Brain microvascular endothelial cell (primary cell): ENCODE results near the gene NMNAT2.
A peak's percentile ranks its signal among the peaks of the same experiment; 100 is the strongest.

Experiments
- DNase-seq: peaks from one replicate; pipeline ENCODE4 v3.0.0-alpha.2; 2020
- H3K27ac ChIP-seq: fragments of 250-450 bp; sonication (Bioruptor Pico); 2 replicates; pipeline ENCODE4 v1.5.1; 2020; ENCODE audit warnings: mild to moderate bottlenecking, moderate library complexity
- H3K27me3 ChIP-seq: fragments of 250-450 bp; sonication (Bioruptor Pico); replicated peaks from 2 replicates; pipeline ENCODE4 v1.5.1; 2020; ENCODE audit warnings: mild to moderate bottlenecking
- H3K36me3 ChIP-seq: fragments of 250-450 bp; sonication (Bioruptor Pico); replicated peaks from 2 replicates; pipeline ENCODE4 v1.5.1; 2020; ENCODE audit warnings: mild to moderate bottlenecking
- H3K4me3 ChIP-seq: 2 replicates; pipeline ENCODE4 v1.5.1; 2011; ENCODE audit warnings: low read depth, mild to moderate bottlenecking, control low read depth, low read length, moderate library complexity
- CTCF ChIP-seq: IDR thresholded peaks from 2 replicates; pipeline ENCODE4 v1.5.1; 2011; ENCODE audit warnings: low read depth, mild to moderate bottlenecking, moderate library complexity, low read length, control low read depth, inconsistent platforms; ENCODE audit errors: missing control alignments
- in situ Hi-C: cut with HindIII; loops from 2 replicates; pipeline ENCODE4 v1.10.0; 2017; ENCODE audit warnings: low sequenced_read_pairs, low pct_ligation_motif_present

The NMNAT2 gene

GRCh38 chr1:183417772-183418491 is at the start of gene NMNAT2:
TSS of gene NMNAT2 (minus strand) at chr1:183418380. CDS start at chr1:183418267, 113 bp downstream.
- Histone ChIP-seq H3K27me3 (peaks cover 35% of the 10 kb centered on the region), H3K36me3 (no peaks in the 10 kb centered on the region), H3K4me3 (peak within 1 kb of the TSS; percentile 36), H3K27ac (no peak within 1 kb of the TSS)
- in situ Hi-C loops: no loop called here
- DNase-seq: peak; percentile 23
- TF ChIP-seq CTCF: no peak

- no peak for DNase-seq
- TF ChIP-seq CTCF: no peak
Observed at GRCh38 chr1:183467687-183468086, 49.5 kb upstream of the NMNAT2 start.

DNA sequence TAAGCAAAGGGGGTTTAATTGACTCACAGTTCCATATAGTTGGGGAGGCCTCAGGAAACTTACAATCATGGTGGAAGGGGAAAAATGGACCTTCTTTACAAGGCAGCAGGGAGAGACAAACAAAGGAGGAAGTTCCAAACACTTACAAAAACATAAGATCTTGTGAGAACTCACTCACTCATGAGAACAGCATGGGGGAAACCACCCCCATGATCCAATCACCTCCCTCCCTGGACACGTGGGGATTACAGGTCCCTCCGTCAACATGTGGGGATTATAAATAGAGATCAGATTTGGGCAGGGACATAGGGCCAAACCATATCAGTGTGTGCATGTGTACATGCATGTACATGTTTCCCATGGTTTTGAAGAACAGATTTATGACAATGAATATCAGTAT is 48.6 kb upstream of the NMNAT2 start:
- Histone ChIP-seq H3K4me3 (no peak overlapping the region), H3K36me3 (no peaks in the 10 kb centered on the region), H3K27me3 (no peaks in the 10 kb centered on the region), H3K27ac (no peak overlapping the region)
- no peak for DNase-seq
- no peak for TF ChIP-seq CTCF
- in situ Hi-C loops: no loop called here

More at GRCh38 chr1:183467687-183468086, 49.5 kb upstream of the NMNAT2 start:
- no peaks in the 10 kb centered on the region for H3K36me3 ChIP-seq
- H3K4me3 ChIP-seq: no peak overlapping the region
- no peaks in the 10 kb centered on the region for H3K27me3 ChIP-seq
- H3K27ac ChIP-seq: no peak overlapping the region
- in situ Hi-C loops: no loop called here

GRCh38 chr1:183463566-183463965 is 45.4 kb upstream of the NMNAT2 start:
- no peak for DNase-seq
- H3K27me3 ChIP-seq: no peaks in the 10 kb centered on the region
- in situ Hi-C loops: no loop called here
- no peak overlapping the region for H3K4me3 ChIP-seq
- no peaks in the 10 kb centered on the region for H3K36me3 ChIP-seq
- no peak for TF ChIP-seq CTCF
- no peak overlapping the region for H3K27ac ChIP-seq

DNA sequence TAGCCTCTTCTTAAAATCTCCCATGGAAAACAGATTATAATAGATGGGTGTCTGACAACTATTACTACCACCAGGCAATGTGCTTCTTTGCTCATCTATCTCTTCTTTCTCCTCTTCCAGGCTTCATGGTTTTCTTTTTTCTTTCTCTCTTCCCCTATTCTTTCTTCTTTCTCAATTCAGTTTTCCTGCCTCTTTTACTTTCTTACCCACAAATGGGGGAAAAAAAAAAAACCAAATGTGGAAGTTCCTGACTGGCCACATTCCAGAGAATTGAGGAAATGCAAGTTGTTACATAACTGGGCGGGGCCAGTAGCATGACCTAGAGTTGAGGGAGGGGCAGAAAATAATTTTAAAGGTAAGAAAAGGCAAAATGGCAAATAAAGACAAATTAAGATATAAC is 43.2 kb upstream of the NMNAT2 start:
- in situ Hi-C loops: no loop called here
- no peaks in the 10 kb centered on the region for H3K27me3 ChIP-seq
- no peak for TF ChIP-seq CTCF
- H3K27ac ChIP-seq: no peak overlapping the region
- no peak overlapping the region for H3K4me3 ChIP-seq
- no peak for DNase-seq
- H3K36me3 ChIP-seq: no peaks in the 10 kb centered on the region

DNA sequence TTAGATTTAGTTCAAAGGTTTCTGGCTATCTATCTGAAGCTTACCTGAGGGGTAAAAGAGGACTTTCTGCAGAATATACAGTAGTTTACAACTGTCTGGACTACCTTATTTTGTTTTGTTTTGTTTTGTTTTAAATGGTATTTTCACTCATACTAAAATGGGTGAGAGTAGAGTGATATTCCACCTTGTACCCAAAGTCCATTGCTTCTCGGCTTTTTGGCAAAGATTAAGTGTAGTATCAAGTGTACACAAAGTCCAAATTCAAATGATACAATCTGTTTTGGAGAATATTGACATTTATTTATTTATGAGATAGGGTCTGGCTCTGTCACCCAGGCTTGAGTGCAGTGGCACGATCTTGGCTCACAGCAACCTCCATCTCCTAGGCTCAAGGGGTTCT is 42.4 kb upstream of the NMNAT2 start:
- in situ Hi-C loops: no loop called here
- Histone ChIP-seq H3K4me3 (no peak overlapping the region), H3K36me3 (no peaks in the 10 kb centered on the region), H3K27ac (no peak overlapping the region), H3K27me3 (no peaks in the 10 kb centered on the region)
- no peak for TF ChIP-seq CTCF
- no peak for DNase-seq
